NOMO-1 treated with DMSO at 0.1 percent for 48 hours (cell line): ENCODE measurements around the gene SKOR2.
"Not testable (repeated sequence)": the region's sequence is repeated elsewhere in the genome, so short reads cannot be mapped to it uniquely, and the experiment has no call there.

ENCODE experiments used
- DNase-seq: peaks from one replicate; lab custom pipeline; 2025; ENCODE audit not compliant: unreplicated experiment; lab: John Stamatoyannopoulos, UW

The SKOR2 gene

GRCh38 chr18:47203626-47204464, 47.6 kb downstream of the SKOR2 start:
- no peak for DNase-seq

- not testable (repeated sequence) for DNase-seq
Measured at GRCh38 chr18:47195961-47196360, 55.5 kb downstream of the SKOR2 start.

GRCh38 chr18:47191961-47192360, 59.5 kb downstream of the SKOR2 start:
- DNase-seq = no peak

DNA sequence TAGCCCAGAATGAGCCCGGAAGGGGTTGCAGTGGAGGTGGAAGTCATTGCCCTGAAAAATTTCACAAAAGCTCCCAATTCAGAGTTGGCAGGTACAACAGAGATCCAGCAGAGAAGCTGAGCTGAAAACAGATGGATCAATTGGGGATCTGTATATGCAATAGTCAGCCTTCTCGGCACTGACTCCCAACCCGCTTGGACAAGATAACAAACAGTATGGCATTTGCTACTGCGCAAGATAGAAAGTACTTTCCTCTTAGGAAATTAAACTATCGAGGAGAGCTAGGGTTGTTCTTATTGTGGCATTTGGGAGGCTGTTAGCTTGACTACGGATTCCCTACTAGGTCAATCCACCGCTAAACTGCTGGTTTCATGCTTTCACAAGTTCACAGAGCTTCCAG, 63.7 kb downstream of the SKOR2 start:
- DNase-seq = no peak

GRCh38 chr18:47184419-47185050, 66.9 kb downstream of the SKOR2 start:
- DNase-seq = no peak

- DNase-seq = not testable (repeated sequence)
Measured at GRCh38 chr18:47182156-47182555, 69.3 kb downstream of the SKOR2 start.

DNA sequence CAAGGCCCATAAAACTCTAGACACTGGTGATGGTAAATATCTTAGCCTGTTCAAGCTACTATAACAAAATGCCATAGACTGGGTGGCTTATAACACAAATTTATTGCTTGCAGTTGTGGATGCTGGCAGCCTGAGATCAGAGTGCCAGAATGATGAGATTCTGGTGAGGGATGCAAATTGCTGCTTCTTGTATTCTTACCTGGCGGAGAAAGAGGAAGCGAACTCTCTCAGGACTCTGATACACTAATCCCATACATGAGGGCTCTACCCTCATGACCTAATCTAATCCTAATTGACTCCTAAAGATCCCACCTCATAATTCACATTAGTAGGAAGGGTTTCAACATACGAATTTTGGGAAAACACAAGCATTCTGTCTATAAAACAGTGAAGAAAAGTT, 70.7 kb downstream of the SKOR2 start:
- DNase-seq = no peak

GRCh38 chr18:47179520-47179919, 71.9 kb downstream of the SKOR2 start:
- DNase-seq = no peak

DNA sequence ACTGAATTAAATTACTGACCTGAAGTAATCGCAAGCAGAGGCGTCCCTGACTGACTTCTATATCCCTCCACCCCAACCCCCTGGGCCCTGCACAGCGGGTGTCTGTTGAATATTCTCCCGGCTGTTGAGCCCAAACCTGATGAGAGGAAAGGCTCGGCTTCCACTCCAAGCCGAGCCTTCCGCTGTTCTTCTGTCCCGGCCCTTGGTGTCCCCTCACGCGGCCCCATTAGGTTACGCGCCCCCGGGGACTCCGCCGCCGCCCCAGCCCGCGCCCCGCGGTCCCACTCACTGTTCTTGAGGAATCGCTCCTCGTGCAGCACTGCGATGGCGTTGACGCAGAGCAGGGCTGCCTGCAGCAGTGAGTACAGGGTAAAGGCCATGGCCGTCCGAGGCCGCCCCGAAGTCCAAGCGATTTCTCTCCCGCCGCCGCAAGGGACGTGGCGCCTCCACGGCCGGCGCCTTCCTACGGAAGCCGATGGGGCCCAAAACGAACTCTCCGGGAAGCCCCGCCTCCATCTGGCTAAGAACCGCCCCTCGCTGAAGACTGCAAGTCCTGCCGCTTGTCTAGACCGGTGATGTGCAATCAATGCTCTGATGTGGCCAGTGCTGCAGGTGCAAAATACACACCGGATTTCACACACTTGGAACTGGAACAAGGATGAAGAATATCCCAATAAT, 75.4 kb downstream of the SKOR2 start, which contains the start of gene IER3IP1:
Gene IER3IP1, minus strand, starts transcription at position 467 of the 678 bp plus-strand sequence. Its CDS starts 87 bp downstream, at position 380.
- peak; percentile 88 for DNase-seq

DNA sequence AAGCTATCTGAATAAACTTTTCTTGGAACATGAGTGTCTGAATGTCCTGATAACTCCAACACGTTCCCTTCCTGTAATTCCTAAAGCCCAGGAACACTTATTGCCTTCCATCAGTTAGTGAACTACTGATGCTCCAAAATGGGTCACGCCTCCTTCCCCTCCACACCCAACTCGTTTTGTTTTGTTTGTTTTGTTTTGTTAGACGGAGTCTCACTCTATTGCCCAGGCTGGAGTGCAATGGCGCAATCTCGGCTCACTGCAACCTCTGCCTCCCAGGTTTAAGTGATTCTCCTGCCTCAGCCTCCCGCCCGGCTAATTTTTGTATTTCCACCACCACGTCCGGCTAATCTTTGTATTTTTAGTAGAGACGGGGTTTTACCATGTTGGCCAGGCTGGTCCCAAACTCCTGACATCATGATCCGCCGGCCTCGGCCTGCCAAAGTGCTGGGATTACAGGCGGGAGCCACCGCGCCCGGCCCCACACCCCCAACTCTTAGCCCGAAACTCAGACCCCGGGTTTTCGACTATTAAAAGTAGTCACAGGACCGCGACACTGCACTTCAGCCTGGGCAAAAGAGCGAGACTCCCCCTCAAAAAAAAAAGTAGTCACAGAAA, 76.1 kb downstream of the SKOR2 start:
- DNase-seq = no peak

DNA sequence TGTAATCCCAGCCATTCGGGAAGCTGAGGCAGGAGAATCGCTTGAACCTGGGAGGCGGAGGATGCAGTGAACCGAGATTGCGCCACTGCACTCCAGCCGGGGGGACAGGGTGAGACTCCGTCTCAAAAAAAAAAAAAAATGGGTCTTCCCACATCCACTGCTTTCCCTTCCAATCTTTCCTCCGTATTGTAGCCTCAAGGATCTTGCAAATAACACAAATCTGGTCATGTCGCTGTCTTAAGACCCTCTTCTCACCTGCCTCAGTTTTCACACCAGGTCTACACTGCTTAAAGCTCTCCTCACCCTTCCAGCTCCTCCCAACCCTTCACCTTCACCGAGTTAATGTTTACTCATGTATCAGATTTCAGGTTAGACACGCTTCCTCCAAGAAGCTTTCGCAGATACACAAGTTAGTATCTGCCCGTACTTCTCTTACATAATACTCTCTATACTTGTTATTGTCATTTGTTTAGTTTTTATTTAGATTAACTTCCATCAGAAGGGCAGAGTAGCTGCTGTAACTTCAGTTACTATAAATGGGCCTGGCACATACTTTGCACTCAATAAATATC, 76.8 kb downstream of the SKOR2 start:
- DNase-seq = no peak

DNA sequence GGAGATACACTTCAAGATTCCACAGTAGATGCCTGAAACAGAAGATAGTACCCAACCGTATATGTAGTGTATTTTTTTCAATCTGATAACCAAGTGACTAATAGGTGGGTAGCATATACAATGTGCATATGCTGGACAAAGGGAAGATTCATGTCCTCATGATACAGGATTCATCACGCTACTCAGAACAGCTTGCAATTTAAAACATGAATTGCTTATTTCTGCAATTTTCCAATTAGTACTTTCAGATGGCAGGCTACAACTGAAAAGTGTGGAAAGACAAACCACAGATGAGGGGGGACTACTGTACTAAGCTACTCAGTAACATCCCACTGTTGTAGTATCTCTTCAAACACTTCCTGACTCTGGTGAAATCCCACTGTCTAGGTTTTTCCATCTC, 79.0 kb downstream of the SKOR2 start:
- DNase-seq = no peak

DNA sequence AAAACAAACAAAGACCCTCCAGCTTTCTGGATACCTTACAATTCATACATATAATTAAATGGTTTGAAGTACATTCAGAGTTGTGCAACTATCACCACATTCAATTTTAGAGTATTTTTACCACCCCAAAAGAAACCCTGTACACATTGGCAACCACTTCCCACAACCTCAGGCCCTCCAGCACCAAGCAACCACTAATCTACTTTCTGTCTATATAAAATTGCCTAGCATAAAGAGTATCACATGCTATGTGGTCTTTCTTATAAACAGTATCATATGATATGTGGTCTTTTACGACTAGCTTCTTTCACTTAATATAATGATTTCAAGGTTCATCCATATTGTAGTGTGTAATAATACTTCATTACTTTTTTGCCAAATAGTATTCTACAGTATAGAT, 82.5 kb downstream of the SKOR2 start:
- DNase-seq = no peak

DNA sequence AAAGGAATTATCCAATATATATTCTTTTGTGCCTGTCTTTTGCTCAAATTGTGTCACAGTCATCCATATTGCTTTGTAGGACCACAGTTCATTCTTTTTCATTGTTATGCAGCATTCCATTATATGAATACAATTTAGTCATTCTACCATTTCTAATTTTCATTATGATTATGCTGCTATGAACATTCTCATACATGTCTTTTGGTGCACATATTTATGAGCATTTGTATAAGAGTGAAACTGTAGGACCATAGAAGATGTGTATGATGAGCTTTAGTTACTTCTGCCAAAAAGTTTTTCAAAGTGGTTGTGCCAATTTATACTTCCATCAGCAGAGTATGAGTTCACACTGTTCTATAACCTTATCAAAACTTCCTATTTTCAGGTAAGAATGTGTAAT, 83.0 kb downstream of the SKOR2 start:
- DNase-seq = no peak

DNA sequence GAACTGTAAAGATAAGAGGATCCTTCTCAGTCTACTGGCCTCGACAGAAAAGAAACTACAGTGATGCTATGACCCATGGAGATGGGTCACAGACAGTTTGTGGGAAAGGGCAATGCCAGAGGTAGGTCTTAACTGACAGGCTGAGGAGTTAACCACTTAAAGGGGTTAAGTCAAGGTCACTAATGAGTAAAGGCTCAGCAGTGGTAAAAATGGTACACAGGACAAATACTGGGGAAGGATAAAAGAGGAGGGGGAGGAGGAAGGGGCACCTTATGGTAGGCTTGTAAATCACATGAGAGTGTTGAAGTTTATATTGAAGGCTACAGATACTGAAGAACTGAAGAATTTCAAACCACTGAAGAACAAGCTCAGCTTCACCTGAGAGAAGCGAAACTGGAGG, 85.2 kb downstream of the SKOR2 start:
- DNase-seq = no peak

GRCh38 chr18:47163241-47163640, 88.2 kb downstream of the SKOR2 start:
- no peak for DNase-seq

DNA sequence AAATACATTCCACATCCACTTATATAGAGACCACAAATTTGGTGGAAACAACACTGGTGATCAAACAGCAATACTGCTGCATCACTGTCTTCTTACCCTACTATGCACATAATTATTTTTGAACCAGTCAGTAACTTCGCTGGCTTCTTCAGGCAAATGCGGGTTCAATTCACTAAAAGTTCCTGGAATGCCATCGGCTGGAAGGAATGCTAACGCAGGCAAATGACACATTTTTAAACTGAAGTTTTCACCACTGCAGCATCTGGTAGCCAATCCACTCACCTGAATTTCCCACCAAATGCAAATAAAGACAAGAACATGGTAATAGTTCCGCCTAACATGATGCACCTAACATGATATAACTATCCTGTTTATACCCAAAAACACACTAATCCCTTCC, 91.2 kb downstream of the SKOR2 start:
- DNase-seq = no peak

DNA sequence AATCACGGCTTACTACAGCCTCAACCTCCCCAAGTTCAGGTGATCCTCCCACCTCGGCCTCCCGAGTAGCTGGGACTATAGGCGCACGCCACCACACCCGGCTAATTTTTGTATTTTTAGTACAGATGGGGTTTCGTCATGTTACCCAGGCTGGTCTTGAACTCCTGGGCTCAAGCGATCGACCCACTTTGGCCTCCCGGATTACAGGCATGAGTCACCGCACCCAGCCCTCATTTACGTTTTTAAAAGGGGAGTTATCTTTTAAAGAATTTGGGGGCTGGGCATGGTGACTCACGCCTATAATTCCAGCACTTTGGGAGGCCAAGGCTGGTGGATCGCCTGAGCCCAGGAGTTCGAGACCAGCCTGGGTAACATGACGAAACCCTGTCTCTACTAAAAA, 93.1 kb downstream of the SKOR2 start:
- DNase-seq = not testable (repeated sequence)
